Lung (tissue), 12 donors: ENCODE data around the gene TBC1D1. TPM values are rescaled to one million over a fixed set of nuclear protein-coding genes. Genes with fewer than 3 reads are reported as not detected.

Experiments
- ATAC-seq: fragments of 200-7000 bp; cut with Tn5 transposase; one replicate; pipeline ENCODE4 v1.9.1; 2020; ENCODE audit warnings: moderate number of reproducible peaks; ENCODE audit not compliant: insufficient read depth, low FRiP score
- DNase-seq, 3 donors: peaks; one replicate each; pipeline ENCODE4 v3.0.0-alpha.2; 2013 to 2017
- H3K27ac ChIP-seq, 2 donors: one replicate each; pipeline ENCODE4 v1.5.1; 2013; ENCODE audit warnings: mild to moderate bottlenecking in 2 of 2, moderate library complexity in 2 of 2, control low read depth in 1 of 2, inconsistent platforms in 1 of 2, low read depth in 1 of 2, low read length in 1 of 2
- H3K27me3 ChIP-seq, 3 donors: one replicate each; pipeline ENCODE4 v1.5.1; 2013; ENCODE audit warnings: low read length in 2 of 3; ENCODE audit not compliant: control insufficient read depth in 3 of 3, insufficient read depth in 3 of 3
- H3K36me3 ChIP-seq, 4 donors: one replicate each; pipeline ENCODE4 v1.5.1; 2013; ENCODE audit warnings: low read length in 4 of 4, mild to moderate bottlenecking in 1 of 4, moderate library complexity in 1 of 4; ENCODE audit not compliant: control insufficient read depth in 4 of 4, insufficient read depth in 4 of 4
- H3K4me1 ChIP-seq, 5 donors: one replicate each; pipeline ENCODE4 v1.5.1; 2013; ENCODE audit warnings: low read length in 5 of 5, mild to moderate bottlenecking in 2 of 5, moderate library complexity in 1 of 5; ENCODE audit not compliant: control insufficient read depth in 5 of 5, insufficient read depth in 5 of 5
- H3K4me3 ChIP-seq: one replicate; pipeline ENCODE4 v1.5.1; 2013; ENCODE audit warnings: mild to moderate bottlenecking, control low read depth, moderate library complexity
- H3K9ac ChIP-seq, 2 donors: one replicate each; pipeline ENCODE4 v1.5.1; 2013; ENCODE audit warnings: low read length in 2 of 2, control low read depth in 1 of 2; ENCODE audit not compliant: insufficient read depth in 1 of 2
- H3K9me3 ChIP-seq, 4 donors: one replicate each; pipeline ENCODE4 v1.5.1; 2013; ENCODE audit warnings: low read length in 3 of 4, mild to moderate bottlenecking in 1 of 4, moderate library complexity in 1 of 4; ENCODE audit not compliant: control insufficient read depth in 4 of 4, insufficient read depth in 3 of 4
- WGBS, 2 donors: extraction: QIAGEN DNeasy Blood & Tissue Kit; methylation state at CpG; one replicate each; pipeline ENCODE4 v1.1.7; 2013; 5-methylcytosine and 5-hydroxymethylcytosine counted together
- polyA plus RNA-seq, 2 donors: library from polyadenylated mRNA; stranded (reverse); fragments of 200-250 nt; gene quantifications; one replicate each; pipeline ENCODE4 v1.2.1, GENCODE V29; 2013
- total RNA-seq, 2 donors: library from RNA; depleted of rRNA in 1 of 2; stranded (reverse); fragments of >200 nt in 1 of 2; gene quantifications; one replicate each; pipeline ENCODE4 v1.2.1, GENCODE V29; 2014 to 2021
- TF ChIP-seq, protein P1 (sequence below): IDR thresholded peaks from 2 replicates; pipeline ENCODE4 v1.5.1; 2012; ENCODE audit warnings: mild to moderate bottlenecking; ENCODE audit errors: control extremely low read depth, extremely low read depth
- donor health status: control.
- donor health status: control.
- donor health status: Bipolar disorder and iron deficiency.
- donor health status: healthy.
- donor health status: DM: yes; HTN: yes; CAD: no.

The TBC1D1 gene
- total and polyA plus RNA-seq, 4 donors: 23.6 to 71.1 (median 43.9) TPM

- ATAC-seq (no peak), DNase-seq (no peak)
- Histone ChIP-seq H3K9me3 (no peaks in the 10 kb centered on the region), H3K27ac (no peak overlapping the region), H3K9ac (no peak overlapping the region), H3K4me3 (no peak overlapping the region), H3K36me3 (no peaks in the 10 kb centered on the region), H3K4me1 (peaks cover 0 to 46% (median 13%) of the 10 kb centered on the region in 5 donors), H3K27me3 (peaks cover 0 to 7% (median 0%) of the 10 kb centered on the region in 3 donors)
- TF ChIP-seq, protein P1, sequence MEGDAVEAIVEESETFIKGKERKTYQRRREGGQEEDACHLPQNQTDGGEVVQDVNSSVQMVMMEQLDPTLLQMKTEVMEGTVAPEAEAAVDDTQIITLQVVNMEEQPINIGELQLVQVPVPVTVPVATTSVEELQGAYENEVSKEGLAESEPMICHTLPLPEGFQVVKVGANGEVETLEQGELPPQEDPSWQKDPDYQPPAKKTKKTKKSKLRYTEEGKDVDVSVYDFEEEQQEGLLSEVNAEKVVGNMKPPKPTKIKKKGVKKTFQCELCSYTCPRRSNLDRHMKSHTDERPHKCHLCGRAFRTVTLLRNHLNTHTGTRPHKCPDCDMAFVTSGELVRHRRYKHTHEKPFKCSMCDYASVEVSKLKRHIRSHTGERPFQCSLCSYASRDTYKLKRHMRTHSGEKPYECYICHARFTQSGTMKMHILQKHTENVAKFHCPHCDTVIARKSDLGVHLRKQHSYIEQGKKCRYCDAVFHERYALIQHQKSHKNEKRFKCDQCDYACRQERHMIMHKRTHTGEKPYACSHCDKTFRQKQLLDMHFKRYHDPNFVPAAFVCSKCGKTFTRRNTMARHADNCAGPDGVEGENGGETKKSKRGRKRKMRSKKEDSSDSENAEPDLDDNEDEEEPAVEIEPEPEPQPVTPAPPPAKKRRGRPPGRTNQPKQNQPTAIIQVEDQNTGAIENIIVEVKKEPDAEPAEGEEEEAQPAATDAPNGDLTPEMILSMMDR: no peak
- WGBS, 2 donors: 79 to 88% methylated on average over 5 of the region's 5 CpGs
Observed at GRCh38 chr4:38150766-38151165, 259.9 kb downstream of the TBC1D1 start.

GRCh38 chr4:38151873-38152272 lies 261.0 kb downstream of the TBC1D1 start:
- 90 to 94% methylated on average over 6 of the region's 6 CpGs for WGBS, 2 donors
- H3K9ac ChIP-seq: no peak overlapping the region
- no peak for ATAC-seq
- no peak overlapping the region for H3K4me3 ChIP-seq
- no peaks in the 10 kb centered on the region for H3K9me3 ChIP-seq
- H3K36me3 ChIP-seq: no peaks in the 10 kb centered on the region
- TF ChIP-seq, protein P1: no peak
- H3K4me1 ChIP-seq: peaks cover 0 to 40% (median 10%) of the 10 kb centered on the region in 5 donors
- no peak overlapping the region for H3K27ac ChIP-seq
- no peak for DNase-seq
- H3K27me3 ChIP-seq: peaks cover 0 to 7% (median 0%) of the 10 kb centered on the region in 3 donors

DNA sequence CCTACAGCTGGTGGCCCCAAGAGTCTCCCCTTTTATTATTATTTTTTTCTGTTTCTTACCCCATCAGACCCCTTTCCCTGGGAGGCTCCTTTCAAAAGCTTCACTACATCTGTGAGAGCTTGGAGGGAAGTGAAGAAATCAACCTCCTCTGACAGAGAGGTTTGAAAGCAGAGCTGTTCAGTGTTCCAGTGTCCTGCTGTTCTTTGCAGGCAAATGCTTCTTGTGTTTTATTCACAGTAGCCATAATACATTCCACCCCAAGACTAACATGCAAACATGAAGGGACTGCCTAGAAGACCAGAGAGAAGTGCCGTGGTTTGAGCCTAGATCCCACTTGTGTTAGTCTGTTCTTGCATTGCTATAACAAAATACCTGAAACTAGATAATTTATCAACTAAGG lies 261.4 kb downstream of the TBC1D1 start:
- Histone ChIP-seq H3K9me3 (no peaks in the 10 kb centered on the region), H3K4me1 (peaks cover 0 to 40% (median 11%) of the 10 kb centered on the region in 5 donors), H3K27me3 (peaks cover 0 to 7% (median 0%) of the 10 kb centered on the region in 3 donors), H3K4me3 (no peak overlapping the region), H3K27ac (no peak overlapping the region), H3K36me3 (no peaks in the 10 kb centered on the region), H3K9ac (no peak overlapping the region)
- TF ChIP-seq, protein P1: no peak
- ATAC-seq (no peak), DNase-seq (no peak)
- WGBS, 2 donors: 96 to 98% methylated on average over 1 of the region's 1 CpG
